Measurements from ENCODE around the gene EDAR.

EDAR gene

DNA sequence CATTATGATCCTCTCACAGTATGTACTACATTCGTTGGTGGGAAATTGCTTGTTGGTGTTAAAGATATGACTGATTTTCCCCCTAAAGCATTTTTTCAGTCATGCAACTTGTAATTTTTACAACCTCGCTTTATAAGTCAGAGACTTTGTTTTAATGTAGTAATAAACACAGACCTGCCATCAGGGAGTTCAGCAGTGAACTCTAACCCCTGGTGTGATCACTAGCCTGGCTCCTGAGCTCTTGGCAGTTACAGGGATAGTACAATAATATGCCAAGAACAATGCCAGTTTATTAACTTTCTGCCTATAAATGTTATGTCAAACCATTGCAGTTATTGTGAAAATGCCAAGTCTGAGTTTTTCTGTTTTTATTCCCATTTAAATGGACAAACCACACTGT is 93.8 kb downstream of the EDAR start:
- Histone ChIP-seq H3K27me3 (ENCODE audit: insufficient read depth, low read length) (no peaks in the 10 kb centered on the region), H2AFZ (ENCODE audit: low read length) (no peak overlapping the region), H3K4me2 (ENCODE audit: low read length) (no peak overlapping the region), H3K9me3 (ENCODE audit: low read length) (no peaks in the 10 kb centered on the region), H4K20me1 (ENCODE audit: insufficient read depth, low read length) (no peaks in the 10 kb centered on the region), H3K79me2 (ENCODE audit: insufficient read depth, low read length) (no peaks in the 10 kb centered on the region), H3K9ac (ENCODE audit: low read length) (no peak overlapping the region), H3F3A (ENCODE audit: insufficient read depth, low read length) (no peaks in the 10 kb centered on the region), H3K36me3 (ENCODE audit: insufficient read depth, low read length) (no peaks in the 10 kb centered on the region), H3K27ac (ENCODE audit: low read depth, low read length, poor library complexity, severe bottlenecking) (no peak overlapping the region), H3K4me1 (ENCODE audit: insufficient read depth, low read length, severe bottlenecking) (no peaks in the 10 kb centered on the region), H3K4me3 (ENCODE audit: low read depth, low read length, poor library complexity, severe bottlenecking) (no peak overlapping the region), H3K9me2 (ENCODE audit: low read depth, low read length) (no peaks in the 10 kb centered on the region)
- no peak for TF ChIP-seq EZH2 (IDR thresholded peaks at IDR 0.05; ENCODE audit: borderline replicate concordance, low read length)
- TF ChIP-seq, protein P1, sequence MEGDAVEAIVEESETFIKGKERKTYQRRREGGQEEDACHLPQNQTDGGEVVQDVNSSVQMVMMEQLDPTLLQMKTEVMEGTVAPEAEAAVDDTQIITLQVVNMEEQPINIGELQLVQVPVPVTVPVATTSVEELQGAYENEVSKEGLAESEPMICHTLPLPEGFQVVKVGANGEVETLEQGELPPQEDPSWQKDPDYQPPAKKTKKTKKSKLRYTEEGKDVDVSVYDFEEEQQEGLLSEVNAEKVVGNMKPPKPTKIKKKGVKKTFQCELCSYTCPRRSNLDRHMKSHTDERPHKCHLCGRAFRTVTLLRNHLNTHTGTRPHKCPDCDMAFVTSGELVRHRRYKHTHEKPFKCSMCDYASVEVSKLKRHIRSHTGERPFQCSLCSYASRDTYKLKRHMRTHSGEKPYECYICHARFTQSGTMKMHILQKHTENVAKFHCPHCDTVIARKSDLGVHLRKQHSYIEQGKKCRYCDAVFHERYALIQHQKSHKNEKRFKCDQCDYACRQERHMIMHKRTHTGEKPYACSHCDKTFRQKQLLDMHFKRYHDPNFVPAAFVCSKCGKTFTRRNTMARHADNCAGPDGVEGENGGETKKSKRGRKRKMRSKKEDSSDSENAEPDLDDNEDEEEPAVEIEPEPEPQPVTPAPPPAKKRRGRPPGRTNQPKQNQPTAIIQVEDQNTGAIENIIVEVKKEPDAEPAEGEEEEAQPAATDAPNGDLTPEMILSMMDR (IDR thresholded peaks at IDR 0.05; ENCODE audit: low read length) = no peak

DNA sequence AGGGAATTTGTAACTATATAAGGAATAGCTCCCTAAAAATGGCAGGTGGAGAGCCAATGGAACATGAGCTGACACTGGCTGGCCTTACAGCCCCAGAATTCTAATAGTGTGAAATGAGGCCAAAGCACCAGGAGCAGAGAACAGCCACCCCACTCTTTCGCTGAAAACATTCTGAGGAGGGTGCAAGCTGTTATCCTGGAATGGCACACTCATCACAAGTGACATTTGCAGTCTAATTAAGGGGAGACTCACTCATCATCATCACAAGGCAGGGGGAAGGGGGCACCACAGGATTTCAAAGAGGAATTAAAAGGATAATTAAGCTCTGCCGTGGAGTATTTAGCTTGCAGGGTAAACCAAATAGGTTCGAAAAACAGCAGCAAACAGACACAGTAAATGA is 94.3 kb downstream of the EDAR start:
- H3K9me2 ChIP-seq (ENCODE audit: low read depth, low read length) = no peaks in the 10 kb centered on the region
- H3K27me3 ChIP-seq (ENCODE audit: insufficient read depth, low read length) = no peaks in the 10 kb centered on the region
- no peak overlapping the region for H2AFZ ChIP-seq (ENCODE audit: low read length)
- H3F3A ChIP-seq (ENCODE audit: insufficient read depth, low read length) = no peaks in the 10 kb centered on the region
- no peaks in the 10 kb centered on the region for H3K4me1 ChIP-seq (ENCODE audit: insufficient read depth, low read length, severe bottlenecking)
- H3K4me2 ChIP-seq (ENCODE audit: low read length) = no peak overlapping the region
- no peaks in the 10 kb centered on the region for H4K20me1 ChIP-seq (ENCODE audit: insufficient read depth, low read length)
- no peak overlapping the region for H3K9ac ChIP-seq (ENCODE audit: low read length)
- no peaks in the 10 kb centered on the region for H3K79me2 ChIP-seq (ENCODE audit: insufficient read depth, low read length)
- TF ChIP-seq, protein P1 (IDR thresholded peaks at IDR 0.05; ENCODE audit: low read length) = no peak
- no peak for TF ChIP-seq EZH2 (IDR thresholded peaks at IDR 0.05; ENCODE audit: borderline replicate concordance, low read length)
- no peaks in the 10 kb centered on the region for H3K36me3 ChIP-seq (ENCODE audit: insufficient read depth, low read length)
- H3K4me3 ChIP-seq (ENCODE audit: low read depth, low read length, poor library complexity, severe bottlenecking) = no peak overlapping the region
- H3K9me3 ChIP-seq (ENCODE audit: low read length) = no peaks in the 10 kb centered on the region; the same call in 1 of the 2 replicates
- no peak overlapping the region for H3K27ac ChIP-seq (ENCODE audit: low read depth, low read length, poor library complexity, severe bottlenecking)

DNA sequence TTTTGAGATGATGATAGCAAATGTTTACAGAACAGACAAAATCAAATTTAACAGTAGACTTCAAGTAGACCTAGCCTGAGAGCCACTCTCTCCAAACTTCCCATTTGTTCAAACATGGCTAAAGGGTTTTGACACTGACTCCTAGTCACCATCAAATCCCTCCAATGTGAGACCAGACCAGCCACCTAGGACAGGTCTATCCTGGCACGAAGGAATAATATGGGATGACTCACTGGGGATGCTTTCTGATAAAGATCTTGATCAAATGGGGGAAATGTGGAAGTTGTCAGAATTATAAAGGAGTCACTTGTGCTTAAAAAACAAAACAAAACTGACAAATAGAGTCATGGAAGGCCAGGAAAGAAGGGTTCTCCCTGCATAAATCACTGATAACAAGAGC is 95.7 kb downstream of the EDAR start:
- H3K79me2 ChIP-seq (ENCODE audit: insufficient read depth, low read length) = no peaks in the 10 kb centered on the region
- TF ChIP-seq EZH2 (IDR thresholded peaks at IDR 0.05; ENCODE audit: borderline replicate concordance, low read length) = no peak
- TF ChIP-seq, protein P1 (IDR thresholded peaks at IDR 0.05; ENCODE audit: low read length) = no peak

More for the DNA sequence above, 95.7 kb downstream of the EDAR start:
- Histone ChIP-seq H3K27ac (ENCODE audit: low read depth, low read length, poor library complexity, severe bottlenecking) (no peak overlapping the region), H3K36me3 (ENCODE audit: insufficient read depth, low read length) (no peaks in the 10 kb centered on the region), H4K20me1 (ENCODE audit: insufficient read depth, low read length) (no peaks in the 10 kb centered on the region), H3K9ac (ENCODE audit: low read length) (no peak overlapping the region), H3K4me2 (ENCODE audit: low read length) (no peak overlapping the region), H3K9me2 (ENCODE audit: low read depth, low read length) (no peaks in the 10 kb centered on the region), H3K9me3 (ENCODE audit: low read length) (no peaks in the 10 kb centered on the region; the same call in 1 of the 2 replicates), H3K4me1 (ENCODE audit: insufficient read depth, low read length, severe bottlenecking) (no peaks in the 10 kb centered on the region), H3K27me3 (ENCODE audit: insufficient read depth, low read length) (no peaks in the 10 kb centered on the region), H2AFZ (ENCODE audit: low read length) (no peak overlapping the region), H3K4me3 (ENCODE audit: low read depth, low read length, poor library complexity, severe bottlenecking) (no peak overlapping the region), H3F3A (ENCODE audit: insufficient read depth, low read length) (no peaks in the 10 kb centered on the region)
